B cell (primary cell): ENCODE measurements around the gene SEMA4D. TPM values are rescaled to one million over a fixed set of nuclear protein-coding genes. Genes with fewer than 3 reads are reported as not detected.

Experiments
- ATAC-seq: fragments of 200-7000 bp; cut with Tn5 transposase; one replicate; pipeline ENCODE4 v1.10.0; 2021; ENCODE audit warnings: low read depth, mild to moderate bottlenecking, moderate number of reproducible peaks, moderate library complexity
- CTCF ChIA-PET: fragments of 350-600 bp; sonication (Branson Sonifier 250); formaldehyde crosslinking; loops from one replicate; lab custom pipeline; 2021; ENCODE audit warnings: antibody characterized with exemption, inconsistent platforms; lab: Charles Lee
- POLR2A ChIA-PET: fragments of 350-600 bp; sonication (Branson Sonifier 250); formaldehyde crosslinking; loops from one replicate; lab custom pipeline; 2021; ENCODE audit warnings: antibody characterized with exemption; lab: Charles Lee
- DNase-seq: peaks from one replicate; pipeline ENCODE4 v3.0.0; 2013
- H2AFZ ChIP-seq: 2 replicates; pipeline ENCODE4 v1.6.1; 2012; ENCODE audit warnings: mild to moderate bottlenecking, low read depth, low read length; ENCODE audit not compliant: insufficient read depth, poor library complexity, severe bottlenecking
- H3K27ac ChIP-seq, 2 donors: 1 replicate in 1 of 2; 2 replicates in 1 of 2; pipeline ENCODE4 v1.5.1; 2012 to 2013; ENCODE audit warnings: low read length in 2 of 2, mild to moderate bottlenecking in 2 of 2, moderate library complexity in 1 of 2
- H3K27me3 ChIP-seq, 4 experiments: fragments of 200-600 bp in 1 of 4; sonication (generic) in 1 of 4; replicated peaks in 1 of 4; 1 replicate in 2 of 4; 2 replicates in 2 of 4; pipeline versions ENCODE4 v1.6.1 to v1.7.0; 2013 to 2016; ENCODE audit warnings: low read length in 3 of 4, mild to moderate bottlenecking in 2 of 4, mixed read lengths in 1 of 4, moderate library complexity in 1 of 4; ENCODE audit not compliant: insufficient read depth in 4 of 4, control insufficient read depth in 3 of 4; ENCODE audit errors: control extremely low read depth in 1 of 4
- H3K36me3 ChIP-seq, 2 experiments: replicated peaks in 1 of 2; 1 replicate in 1 of 2; 2 replicates in 1 of 2; pipeline versions ENCODE4 v1.6.1 to v1.7.1; 2013; ENCODE audit warnings: low read length in 1 of 2; ENCODE audit not compliant: insufficient read depth in 2 of 2, control insufficient read depth in 1 of 2; ENCODE audit errors: control extremely low read depth in 1 of 2, extremely low read depth in 1 of 2
- H3K4me1 ChIP-seq, 2 donors: fragments of 200-600 bp in 1 of 2; sonication (generic) in 1 of 2; 1 replicate in 1 of 2; 2 replicates in 1 of 2; pipeline versions ENCODE4 v1.5.1 to v1.6.1; 2013 to 2017; ENCODE audit warnings: low read length in 2 of 2; ENCODE audit not compliant: control insufficient read depth in 2 of 2, insufficient read depth in 2 of 2
- H3K4me2 ChIP-seq: replicated peaks from 2 replicates; pipeline ENCODE3; 2012; ENCODE audit warnings: mild to moderate bottlenecking, low read depth, low read length; ENCODE audit not compliant: poor library complexity, severe bottlenecking
- H3K4me3 ChIP-seq, 5 experiments: fragments of 200-600 bp in 1 of 5; sonication (generic) in 1 of 5; 1 replicate in 3 of 5; 2 replicates in 2 of 5; pipeline versions ENCODE4 v1.5.1 to v1.7.0; 2011 to 2016; ENCODE audit warnings: low read length in 4 of 5, mild to moderate bottlenecking in 4 of 5, low read depth in 2 of 5, control low read depth in 1 of 5, moderate library complexity in 1 of 5; ENCODE audit not compliant: insufficient read depth in 1 of 5; ENCODE audit errors: control extremely low read depth in 1 of 5, extremely low read depth in 1 of 5
- H3K79me2 ChIP-seq: fragments of 200-600 bp; sonication (generic); one replicate; pipeline ENCODE4 v1.6.0; 2016; ENCODE audit warnings: low read length; ENCODE audit not compliant: control insufficient read depth, insufficient read depth
- H3K9ac ChIP-seq: fragments of 200-600 bp; sonication (generic); 2 replicates; pipeline ENCODE4 v1.6.1; 2017; ENCODE audit warnings: mild to moderate bottlenecking, low read length, moderate library complexity
- H3K9me3 ChIP-seq, 3 donors: one replicate each; pipeline versions ENCODE4 v1.6.1 to v1.7.1; 2013; ENCODE audit warnings: low read length in 2 of 3; ENCODE audit not compliant: control insufficient read depth in 2 of 3, insufficient read depth in 1 of 3; ENCODE audit errors: control extremely low read depth in 1 of 3
- H4K20me1 ChIP-seq: 2 replicates; pipeline ENCODE4 v1.6.0; 2012; ENCODE audit warnings: mild to moderate bottlenecking, low read length; ENCODE audit not compliant: insufficient read depth, control insufficient read depth, poor library complexity, severe bottlenecking
- H3K27ac Mint-ChIP-seq: one replicate; pipeline ENCODE4 v1.8.0; 2021; ENCODE audit warnings: mixed read lengths
- H3K27me3 Mint-ChIP-seq: one replicate; pipeline ENCODE4 v1.8.0; 2021; ENCODE audit warnings: mixed read lengths
- H3K4me1 Mint-ChIP-seq: one replicate; pipeline ENCODE4 v1.8.0; 2021; ENCODE audit warnings: mixed read lengths
- H3K4me3 Mint-ChIP-seq: one replicate; pipeline ENCODE4 v1.8.0; 2021; ENCODE audit warnings: mixed read lengths
- H3K9me3 Mint-ChIP-seq: one replicate; pipeline ENCODE4 v1.8.0; 2022; ENCODE audit warnings: mixed read lengths; ENCODE audit not compliant: insufficient read depth
- EZH2 ChIP-seq: IDR thresholded peaks from 2 replicates; pipeline ENCODE4 v1.6.1; 2012; ENCODE audit warnings: borderline replicate concordance, low read depth, mild to moderate bottlenecking, moderate library complexity, low read length; ENCODE audit not compliant: insufficient read depth, poor library complexity, severe bottlenecking
- WGBS: methylation state at CpG from one replicate; pipeline ENCODE4 v1.1.5; 2013; ENCODE audit warnings: missing lambda C conversion rate; ENCODE audit not compliant: insufficient coverage; 5-methylcytosine and 5-hydroxymethylcytosine counted together
- intact Hi-C: fragments of 100-400 bp; cut with micrococcal nuclease; formaldehyde crosslinking; loops from one replicate; pipeline ENCODE4 v1.10.0; 2022
- polyA plus RNA-seq: library from polyadenylated mRNA; depleted of rRNA; stranded (reverse); fragments of >200 nt; gene quantifications from 2 replicates; pipeline ENCODE4 v1.2.3, GENCODE V29; 2012
- total RNA-seq, 2 donors: library from RNA; stranded (reverse); fragments of 120-200 nt in 1 of 2; gene quantifications; 1 replicate in 1 of 2; 2 replicates in 1 of 2; pipeline versions ENCODE4 v1.2.3 to v1.2.4, GENCODE V29; 2013 to 2022
- TF ChIP-seq, protein P1 (sequence below): fragments of 200-600 bp; IDR thresholded peaks from one replicate; pipeline ENCODE4 v1.8.0; 2022; ENCODE audit warnings: antibody characterized with exemption, mild to moderate bottlenecking

The SEMA4D gene
- total and polyA plus RNA-seq, 2 donors (not counting 1 experiment from before 2014, with no cell fraction given): 53.6 to 231 TPM

DNA sequence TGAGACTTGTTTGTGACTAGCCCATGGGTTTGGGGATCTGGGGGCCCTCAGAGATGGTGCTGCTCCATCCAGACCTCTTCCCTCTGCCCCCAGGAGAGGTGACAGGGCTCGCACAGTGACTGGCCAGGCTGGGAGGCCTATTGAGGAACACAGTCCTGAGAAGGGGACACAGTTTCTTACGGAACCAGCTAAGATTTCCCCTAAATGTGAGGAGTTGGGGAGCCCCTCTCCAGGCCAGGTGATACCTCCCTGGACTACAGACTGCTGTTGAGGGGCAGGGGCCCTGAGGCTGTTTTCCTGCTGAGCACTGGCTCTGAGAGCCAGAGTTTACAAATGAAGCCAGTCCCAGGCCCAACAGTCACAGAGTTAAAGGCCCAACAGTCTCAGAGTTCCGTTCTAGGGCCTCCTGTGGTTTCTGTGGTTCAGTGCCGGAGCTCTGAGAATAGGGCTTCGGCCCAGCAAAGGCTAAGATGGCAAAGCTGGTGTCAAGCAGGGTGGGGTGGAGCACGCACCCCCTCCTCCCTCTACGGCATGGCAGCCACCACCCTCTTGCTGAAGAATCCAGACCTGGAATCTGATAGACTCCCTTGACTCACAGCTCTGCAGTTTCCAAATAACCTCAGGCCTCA, 1.1 kb upstream of the SEMA4D start:
- Histone ChIP-seq H3K27me3 (no peaks in the 10 kb centered on the region), H3K79me2 (peaks cover 37% of the 10 kb centered on the region), H4K20me1 (peaks cover 23% of the 10 kb centered on the region), H2AFZ (peak overlapping the region; percentile 70), H3K4me2 (peak overlapping the region; percentile 75), H3K4me3 (peak overlapping the region in 2 of 5 experiments; percentile 2 to 20), H3K4me1 (peaks cover 63 to 64% of the 10 kb centered on the region in 2 donors), H3K9me3 (no peaks in the 10 kb centered on the region), H3K27ac (peak overlapping the region; percentile 55 to 83), H3K9ac (peak overlapping the region; percentile 46), H3K36me3 (no peaks in the 10 kb centered on the region)
- Mint-ChIP-seq H3K4me3 (peak overlapping the region; percentile 88), H3K4me1 (peaks cover 79% of the 10 kb centered on the region), H3K27me3 (no peaks in the 10 kb centered on the region), H3K9me3 (no peaks in the 10 kb centered on the region), H3K27ac (peak overlapping the region; percentile 96)
- POLR2A ChIA-PET: interaction anchor here (0.7 to 1.1 kb wide), 6 partner anchors 13 to 62 kb away, joined by 3 to 10 read pairs (median 3); no protein-coding TSS in a partner anchor
- ATAC-seq (peak; percentile 56), DNase-seq (peak; percentile 75)
- CTCF ChIA-PET: interaction anchor here (0.9 to 2.1 kb wide), 9 partner anchors 10 to 124 kb away, joined by 3 to 25 read pairs (median 4); no protein-coding TSS in a partner anchor
- intact Hi-C loops: loop anchor here (1.0 to 2.0 kb wide), 6 partner anchors 9 to 50 kb away; no protein-coding TSS in a partner anchor
- TF ChIP-seq, protein P1, sequence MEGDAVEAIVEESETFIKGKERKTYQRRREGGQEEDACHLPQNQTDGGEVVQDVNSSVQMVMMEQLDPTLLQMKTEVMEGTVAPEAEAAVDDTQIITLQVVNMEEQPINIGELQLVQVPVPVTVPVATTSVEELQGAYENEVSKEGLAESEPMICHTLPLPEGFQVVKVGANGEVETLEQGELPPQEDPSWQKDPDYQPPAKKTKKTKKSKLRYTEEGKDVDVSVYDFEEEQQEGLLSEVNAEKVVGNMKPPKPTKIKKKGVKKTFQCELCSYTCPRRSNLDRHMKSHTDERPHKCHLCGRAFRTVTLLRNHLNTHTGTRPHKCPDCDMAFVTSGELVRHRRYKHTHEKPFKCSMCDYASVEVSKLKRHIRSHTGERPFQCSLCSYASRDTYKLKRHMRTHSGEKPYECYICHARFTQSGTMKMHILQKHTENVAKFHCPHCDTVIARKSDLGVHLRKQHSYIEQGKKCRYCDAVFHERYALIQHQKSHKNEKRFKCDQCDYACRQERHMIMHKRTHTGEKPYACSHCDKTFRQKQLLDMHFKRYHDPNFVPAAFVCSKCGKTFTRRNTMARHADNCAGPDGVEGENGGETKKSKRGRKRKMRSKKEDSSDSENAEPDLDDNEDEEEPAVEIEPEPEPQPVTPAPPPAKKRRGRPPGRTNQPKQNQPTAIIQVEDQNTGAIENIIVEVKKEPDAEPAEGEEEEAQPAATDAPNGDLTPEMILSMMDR: no peak
- no peak for TF ChIP-seq EZH2
- 6% methylated on average over 3 of the region's 7 CpGs for WGBS
